Neural progenitor cell (in vitro differentiated cells): ENCODE measurements around the gene TMEM179.

Experiments
- EZH2 ChIP-seq: fragments of 200-600 bp; sonication (generic); IDR thresholded peaks from 2 replicates; pipeline ENCODE4 v1.6.1; 2017; ENCODE audit warnings: antibody characterized with exemption, mild to moderate bottlenecking, moderate library complexity
- EZH2phosphoT487 ChIP-seq: fragments of 200-600 bp; sonication (generic); IDR thresholded peaks from 2 replicates; pipeline ENCODE4 v1.6.1; 2017; ENCODE audit warnings: antibody characterized with exemption
- TF ChIP-seq, protein P1 (sequence below): fragments of 200-600 bp; sonication (generic); IDR thresholded peaks from 2 replicates; pipeline ENCODE4 v1.5.1; 2017; ENCODE audit warnings: antibody characterized with exemption, mild to moderate bottlenecking

DNA sequence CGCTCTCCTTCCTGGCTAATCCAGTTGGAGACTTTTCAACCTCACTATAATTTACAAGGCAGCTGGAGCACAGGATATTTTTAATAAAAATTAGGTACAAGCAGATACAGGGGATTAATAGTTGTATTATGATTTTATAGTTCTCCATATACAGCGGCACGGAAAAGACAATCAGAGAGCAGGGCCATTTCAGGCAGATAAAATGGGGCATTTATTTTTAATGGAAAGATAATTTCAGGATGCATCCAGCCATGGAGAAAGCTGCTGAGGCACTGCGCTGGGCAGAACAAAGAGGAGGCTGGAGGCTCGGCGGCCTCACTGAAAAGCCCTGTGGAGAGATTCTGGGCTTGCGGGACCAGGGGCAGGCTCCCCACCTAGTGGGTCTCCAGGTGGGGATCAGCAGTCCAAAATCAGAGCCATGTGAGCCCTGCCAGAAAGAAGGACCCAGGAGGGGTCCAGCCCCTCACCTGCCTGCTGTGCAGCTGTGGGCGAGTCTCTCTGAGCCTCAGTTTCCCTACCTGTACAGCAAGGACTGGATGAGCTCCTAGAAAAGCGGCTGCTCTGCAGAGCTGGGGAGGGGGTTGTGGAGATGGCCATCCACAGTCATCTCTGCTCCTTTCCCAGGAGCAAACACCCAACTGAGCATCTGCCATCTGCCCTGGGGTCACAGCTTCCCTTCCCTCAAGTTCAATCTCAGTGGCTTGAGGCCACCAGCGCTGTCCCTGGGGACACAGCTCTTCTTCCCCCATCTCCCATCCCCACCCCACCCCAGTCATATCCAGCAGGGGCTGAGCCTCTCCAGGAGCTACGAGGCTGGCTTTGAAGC is 48.9 kb downstream of the TMEM179 start:
- TF ChIP-seq, protein P1, sequence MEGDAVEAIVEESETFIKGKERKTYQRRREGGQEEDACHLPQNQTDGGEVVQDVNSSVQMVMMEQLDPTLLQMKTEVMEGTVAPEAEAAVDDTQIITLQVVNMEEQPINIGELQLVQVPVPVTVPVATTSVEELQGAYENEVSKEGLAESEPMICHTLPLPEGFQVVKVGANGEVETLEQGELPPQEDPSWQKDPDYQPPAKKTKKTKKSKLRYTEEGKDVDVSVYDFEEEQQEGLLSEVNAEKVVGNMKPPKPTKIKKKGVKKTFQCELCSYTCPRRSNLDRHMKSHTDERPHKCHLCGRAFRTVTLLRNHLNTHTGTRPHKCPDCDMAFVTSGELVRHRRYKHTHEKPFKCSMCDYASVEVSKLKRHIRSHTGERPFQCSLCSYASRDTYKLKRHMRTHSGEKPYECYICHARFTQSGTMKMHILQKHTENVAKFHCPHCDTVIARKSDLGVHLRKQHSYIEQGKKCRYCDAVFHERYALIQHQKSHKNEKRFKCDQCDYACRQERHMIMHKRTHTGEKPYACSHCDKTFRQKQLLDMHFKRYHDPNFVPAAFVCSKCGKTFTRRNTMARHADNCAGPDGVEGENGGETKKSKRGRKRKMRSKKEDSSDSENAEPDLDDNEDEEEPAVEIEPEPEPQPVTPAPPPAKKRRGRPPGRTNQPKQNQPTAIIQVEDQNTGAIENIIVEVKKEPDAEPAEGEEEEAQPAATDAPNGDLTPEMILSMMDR = no peak
- TF ChIP-seq EZH2 (no peak), EZH2phosphoT487 (no peak)
